Right lobe of liver (tissue), 4 donors: ENCODE data around the gene SRD5A1.

ENCODE experiments used
- CTCF ChIP-seq, 4 donors: fragments of 200-600 bp in 3 of 4; fragments of 450-650 bp in 1 of 4; IDR thresholded peaks; one replicate each; pipeline versions ENCODE4 v1.5.1 to v1.8.0; 2016 to 2022; ENCODE audit warnings: antibody characterized with exemption in 4 of 4, mild to moderate bottlenecking in 2 of 4
- POLR2A ChIP-seq: fragments of 450-650 bp; IDR thresholded peaks from one replicate; pipeline ENCODE4 v1.6.1; 2017; ENCODE audit warnings: antibody characterized with exemption, mild to moderate bottlenecking
- donor health status: DM: no; HTN: no; CAD: no.
- donor health status: DM: no; HTN: no; CAD: no.
- donor health status: DM: no; HTN: yes; CAD: no.

GRCh38 chr5:6611334-6612256 lies 21.6 kb upstream of the SRD5A1 start:
- TF ChIP-seq CTCF (IDR thresholded peaks at IDR 0.05), result no peak
- no peak for TF ChIP-seq POLR2A
